WTC11 (cell line): ENCODE data around the gene CYGB.

Experiments
- ATF1 ChIP-seq: sonication (generic); formaldehyde crosslinking; IDR thresholded peaks from 2 replicates; pipeline ENCODE4 v1.8.1; 2023; ENCODE audit warnings: mild to moderate bottlenecking, moderate library complexity, missing genetic modification reagents
- FOXP1 ChIP-seq: sonication (generic); formaldehyde crosslinking; IDR thresholded peaks from 2 replicates; pipeline ENCODE4 v1.8.0; 2022; ENCODE audit warnings: missing genetic modification reagents, mild to moderate bottlenecking, moderate library complexity, borderline replicate concordance
- GABPB1 ChIP-seq: sonication (generic); formaldehyde crosslinking; IDR thresholded peaks from 2 replicates; pipeline ENCODE4 v1.8.1; 2023; ENCODE audit warnings: mild to moderate bottlenecking, missing genetic modification reagents
- NR1H2 ChIP-seq: sonication (generic); formaldehyde crosslinking; IDR thresholded peaks from 2 replicates; pipeline ENCODE4 v1.9.0; 2021; ENCODE audit warnings: mild to moderate bottlenecking, moderate library complexity, missing genetic modification reagents
- SP1 ChIP-seq: sonication (generic); formaldehyde crosslinking; conservative IDR thresholded peaks from 2 replicates; pipeline ENCODE4 v1.8.1; 2022; ENCODE audit warnings: missing genetic modification reagents
- ZNF263 ChIP-seq: sonication (generic); formaldehyde crosslinking; IDR thresholded peaks from 2 replicates; pipeline ENCODE4 v1.8.1; 2022; ENCODE audit warnings: low read depth, mild to moderate bottlenecking, moderate library complexity, missing genetic modification reagents
- TF ChIP-seq, protein P1 (sequence below): fragments of 200-600 bp; IDR thresholded peaks from 2 replicates; pipeline ENCODE4 v1.8.0; 2022; ENCODE audit warnings: antibody characterized with exemption
- TF ChIP-seq, protein P2 (sequence below): fragments of 250-450 bp; sonication (Bioruptor Pico); IDR thresholded peaks from 2 replicates; pipeline ENCODE4 v1.9.0; 2021; ENCODE audit warnings: mild to moderate bottlenecking
- TF ChIP-seq, protein P3 (sequence below): sonication (generic); formaldehyde crosslinking; IDR thresholded peaks from 2 replicates; pipeline ENCODE4 v1.8.0; 2022; ENCODE audit warnings: mild to moderate bottlenecking, missing genetic modification reagents
- TF ChIP-seq, protein P4 (sequence below): sonication (generic); formaldehyde crosslinking; IDR thresholded peaks from 2 replicates; pipeline ENCODE4 v1.8.0; 2022; ENCODE audit warnings: mild to moderate bottlenecking, missing genetic modification reagents
- TF ChIP-seq, protein P5 (sequence below): sonication (generic); formaldehyde crosslinking; conservative IDR thresholded peaks from 2 replicates; pipeline ENCODE4 v1.8.1; 2023; ENCODE audit warnings: mild to moderate bottlenecking, low read depth, missing genetic modification reagents, moderate library complexity
- TF ChIP-seq, protein P6 (sequence below): sonication (generic); formaldehyde crosslinking; IDR thresholded peaks from 2 replicates; pipeline ENCODE4 v1.8.0; 2023; ENCODE audit warnings: missing genetic modification reagents, mild to moderate bottlenecking, borderline replicate concordance

DNA sequence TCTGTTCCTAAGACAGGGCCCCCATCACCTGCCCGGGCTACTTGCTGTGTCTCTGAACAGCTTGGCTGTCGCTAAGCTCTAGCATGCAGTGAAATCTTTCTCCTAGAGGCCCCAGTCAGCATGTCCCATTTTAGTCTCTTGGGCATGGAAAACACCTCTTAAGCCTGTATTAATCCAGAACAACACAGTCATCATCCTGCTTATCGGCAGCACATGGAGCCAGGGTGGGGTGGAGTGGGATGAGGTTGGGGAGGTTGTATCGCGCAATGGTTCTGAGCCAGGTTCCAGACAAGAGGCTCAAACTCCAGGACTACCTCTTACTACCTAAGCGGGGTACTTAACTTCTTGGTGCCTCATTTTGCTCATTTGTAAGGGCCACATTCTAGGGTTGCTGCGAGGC, 40.4 kb upstream of the CYGB start:
- TF ChIP-seq, protein P1, sequence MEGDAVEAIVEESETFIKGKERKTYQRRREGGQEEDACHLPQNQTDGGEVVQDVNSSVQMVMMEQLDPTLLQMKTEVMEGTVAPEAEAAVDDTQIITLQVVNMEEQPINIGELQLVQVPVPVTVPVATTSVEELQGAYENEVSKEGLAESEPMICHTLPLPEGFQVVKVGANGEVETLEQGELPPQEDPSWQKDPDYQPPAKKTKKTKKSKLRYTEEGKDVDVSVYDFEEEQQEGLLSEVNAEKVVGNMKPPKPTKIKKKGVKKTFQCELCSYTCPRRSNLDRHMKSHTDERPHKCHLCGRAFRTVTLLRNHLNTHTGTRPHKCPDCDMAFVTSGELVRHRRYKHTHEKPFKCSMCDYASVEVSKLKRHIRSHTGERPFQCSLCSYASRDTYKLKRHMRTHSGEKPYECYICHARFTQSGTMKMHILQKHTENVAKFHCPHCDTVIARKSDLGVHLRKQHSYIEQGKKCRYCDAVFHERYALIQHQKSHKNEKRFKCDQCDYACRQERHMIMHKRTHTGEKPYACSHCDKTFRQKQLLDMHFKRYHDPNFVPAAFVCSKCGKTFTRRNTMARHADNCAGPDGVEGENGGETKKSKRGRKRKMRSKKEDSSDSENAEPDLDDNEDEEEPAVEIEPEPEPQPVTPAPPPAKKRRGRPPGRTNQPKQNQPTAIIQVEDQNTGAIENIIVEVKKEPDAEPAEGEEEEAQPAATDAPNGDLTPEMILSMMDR, result no peak
- TF ChIP-seq, protein P2, sequence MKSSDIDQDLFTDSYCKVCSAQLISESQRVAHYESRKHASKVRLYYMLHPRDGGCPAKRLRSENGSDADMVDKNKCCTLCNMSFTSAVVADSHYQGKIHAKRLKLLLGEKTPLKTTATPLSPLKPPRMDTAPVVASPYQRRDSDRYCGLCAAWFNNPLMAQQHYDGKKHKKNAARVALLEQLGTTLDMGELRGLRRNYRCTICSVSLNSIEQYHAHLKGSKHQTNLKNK, result no peak
- TF ChIP-seq GABPB1 (CRISPR knock-in tag), result no peak
- TF ChIP-seq FOXP1 (CRISPR knock-in tag), result no peak
- no peak for TF ChIP-seq ATF1
- TF ChIP-seq, protein P3, sequence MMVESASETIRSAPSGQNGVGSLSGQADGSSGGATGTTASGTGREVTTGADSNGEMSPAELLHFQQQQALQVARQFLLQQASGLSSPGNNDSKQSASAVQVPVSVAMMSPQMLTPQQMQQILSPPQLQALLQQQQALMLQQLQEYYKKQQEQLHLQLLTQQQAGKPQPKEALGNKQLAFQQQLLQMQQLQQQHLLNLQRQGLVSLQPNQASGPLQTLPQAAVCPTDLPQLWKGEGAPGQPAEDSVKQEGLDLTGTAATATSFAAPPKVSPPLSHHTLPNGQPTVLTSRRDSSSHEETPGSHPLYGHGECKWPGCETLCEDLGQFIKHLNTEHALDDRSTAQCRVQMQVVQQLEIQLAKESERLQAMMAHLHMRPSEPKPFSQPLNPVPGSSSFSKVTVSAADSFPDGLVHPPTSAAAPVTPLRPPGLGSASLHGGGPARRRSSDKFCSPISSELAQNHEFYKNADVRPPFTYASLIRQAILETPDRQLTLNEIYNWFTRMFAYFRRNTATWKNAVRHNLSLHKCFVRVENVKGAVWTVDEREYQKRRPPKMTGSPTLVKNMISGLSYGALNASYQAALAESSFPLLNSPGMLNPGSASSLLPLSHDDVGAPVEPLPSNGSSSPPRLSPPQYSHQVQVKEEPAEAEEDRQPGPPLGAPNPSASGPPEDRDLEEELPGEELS (CRISPR knock-in tag), result no peak
- TF ChIP-seq, protein P4, sequence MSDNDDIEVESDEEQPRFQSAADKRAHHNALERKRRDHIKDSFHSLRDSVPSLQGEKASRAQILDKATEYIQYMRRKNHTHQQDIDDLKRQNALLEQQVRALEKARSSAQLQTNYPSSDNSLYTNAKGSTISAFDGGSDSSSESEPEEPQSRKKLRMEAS, result no peak
- TF ChIP-seq, protein P5, sequence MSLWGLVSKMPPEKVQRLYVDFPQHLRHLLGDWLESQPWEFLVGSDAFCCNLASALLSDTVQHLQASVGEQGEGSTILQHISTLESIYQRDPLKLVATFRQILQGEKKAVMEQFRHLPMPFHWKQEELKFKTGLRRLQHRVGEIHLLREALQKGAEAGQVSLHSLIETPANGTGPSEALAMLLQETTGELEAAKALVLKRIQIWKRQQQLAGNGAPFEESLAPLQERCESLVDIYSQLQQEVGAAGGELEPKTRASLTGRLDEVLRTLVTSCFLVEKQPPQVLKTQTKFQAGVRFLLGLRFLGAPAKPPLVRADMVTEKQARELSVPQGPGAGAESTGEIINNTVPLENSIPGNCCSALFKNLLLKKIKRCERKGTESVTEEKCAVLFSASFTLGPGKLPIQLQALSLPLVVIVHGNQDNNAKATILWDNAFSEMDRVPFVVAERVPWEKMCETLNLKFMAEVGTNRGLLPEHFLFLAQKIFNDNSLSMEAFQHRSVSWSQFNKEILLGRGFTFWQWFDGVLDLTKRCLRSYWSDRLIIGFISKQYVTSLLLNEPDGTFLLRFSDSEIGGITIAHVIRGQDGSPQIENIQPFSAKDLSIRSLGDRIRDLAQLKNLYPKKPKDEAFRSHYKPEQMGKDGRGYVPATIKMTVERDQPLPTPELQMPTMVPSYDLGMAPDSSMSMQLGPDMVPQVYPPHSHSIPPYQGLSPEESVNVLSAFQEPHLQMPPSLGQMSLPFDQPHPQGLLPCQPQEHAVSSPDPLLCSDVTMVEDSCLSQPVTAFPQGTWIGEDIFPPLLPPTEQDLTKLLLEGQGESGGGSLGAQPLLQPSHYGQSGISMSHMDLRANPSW, result no peak
- TF ChIP-seq SP1 (CRISPR knock-in tag), result no peak
- no peak for TF ChIP-seq ZNF263
- no peak for TF ChIP-seq NR1H2 (CRISPR knock-in tag)
- TF ChIP-seq, protein P6, sequence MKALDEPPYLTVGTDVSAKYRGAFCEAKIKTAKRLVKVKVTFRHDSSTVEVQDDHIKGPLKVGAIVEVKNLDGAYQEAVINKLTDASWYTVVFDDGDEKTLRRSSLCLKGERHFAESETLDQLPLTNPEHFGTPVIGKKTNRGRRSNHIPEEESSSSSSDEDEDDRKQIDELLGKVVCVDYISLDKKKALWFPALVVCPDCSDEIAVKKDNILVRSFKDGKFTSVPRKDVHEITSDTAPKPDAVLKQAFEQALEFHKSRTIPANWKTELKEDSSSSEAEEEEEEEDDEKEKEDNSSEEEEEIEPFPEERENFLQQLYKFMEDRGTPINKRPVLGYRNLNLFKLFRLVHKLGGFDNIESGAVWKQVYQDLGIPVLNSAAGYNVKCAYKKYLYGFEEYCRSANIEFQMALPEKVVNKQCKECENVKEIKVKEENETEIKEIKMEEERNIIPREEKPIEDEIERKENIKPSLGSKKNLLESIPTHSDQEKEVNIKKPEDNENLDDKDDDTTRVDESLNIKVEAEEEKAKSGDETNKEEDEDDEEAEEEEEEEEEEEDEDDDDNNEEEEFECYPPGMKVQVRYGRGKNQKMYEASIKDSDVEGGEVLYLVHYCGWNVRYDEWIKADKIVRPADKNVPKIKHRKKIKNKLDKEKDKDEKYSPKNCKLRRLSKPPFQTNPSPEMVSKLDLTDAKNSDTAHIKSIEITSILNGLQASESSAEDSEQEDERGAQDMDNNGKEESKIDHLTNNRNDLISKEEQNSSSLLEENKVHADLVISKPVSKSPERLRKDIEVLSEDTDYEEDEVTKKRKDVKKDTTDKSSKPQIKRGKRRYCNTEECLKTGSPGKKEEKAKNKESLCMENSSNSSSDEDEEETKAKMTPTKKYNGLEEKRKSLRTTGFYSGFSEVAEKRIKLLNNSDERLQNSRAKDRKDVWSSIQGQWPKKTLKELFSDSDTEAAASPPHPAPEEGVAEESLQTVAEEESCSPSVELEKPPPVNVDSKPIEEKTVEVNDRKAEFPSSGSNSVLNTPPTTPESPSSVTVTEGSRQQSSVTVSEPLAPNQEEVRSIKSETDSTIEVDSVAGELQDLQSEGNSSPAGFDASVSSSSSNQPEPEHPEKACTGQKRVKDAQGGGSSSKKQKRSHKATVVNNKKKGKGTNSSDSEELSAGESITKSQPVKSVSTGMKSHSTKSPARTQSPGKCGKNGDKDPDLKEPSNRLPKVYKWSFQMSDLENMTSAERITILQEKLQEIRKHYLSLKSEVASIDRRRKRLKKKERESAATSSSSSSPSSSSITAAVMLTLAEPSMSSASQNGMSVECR (CRISPR knock-in tag), result no peak
